ENCODE data around the gene C17orf75. TPM values are rescaled to one million over a fixed set of nuclear protein-coding genes. Genes with fewer than 3 reads are reported as not detected.

Gene C17orf75
- total RNA-seq, 1 experiment from 2014 or later: 22.5 TPM

DNA sequence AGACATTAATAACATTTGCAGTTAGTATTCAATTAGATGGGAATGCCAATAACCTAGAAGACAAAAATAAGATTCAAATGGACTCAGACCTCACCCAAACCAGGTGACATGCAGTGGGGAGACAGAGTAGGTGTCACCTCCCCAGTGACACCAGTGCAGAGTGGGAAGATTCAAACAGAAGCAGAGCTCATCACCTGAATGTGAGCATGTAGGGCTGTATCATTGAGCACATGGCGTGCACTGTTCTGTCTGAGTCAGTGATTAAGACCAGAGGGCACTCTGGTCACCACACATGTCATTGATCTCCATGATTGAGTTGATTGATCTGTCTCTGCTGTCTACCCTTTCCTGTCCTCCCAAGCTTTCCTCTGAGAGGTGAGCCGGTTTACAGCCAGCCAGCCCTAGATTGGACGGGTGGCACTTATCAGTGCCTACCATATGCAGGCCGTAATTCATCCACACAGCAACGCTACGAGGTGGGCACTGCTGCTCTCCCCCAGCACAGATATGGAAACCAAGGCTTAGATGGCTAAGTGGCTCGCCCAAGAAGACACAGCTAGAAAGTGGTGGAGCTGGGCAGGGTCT is 42.3 kb downstream of the C17orf75 start:
- H3K4me3 ChIP-seq (replicated peaks in 1 of 2; ENCODE audit: low read depth in 1 of 2, low read length in 2 of 2): no peak overlapping the region
- ChIA-PET CTCF (no interaction called here), RAD21 (ENCODE audit: low non-redundant PET in 1 of 2, low total read pairs in 2 of 2, uncharacterized antibody in 2 of 2, unreplicated experiment in 2 of 2) (no interaction called here), POLR2A (no interaction called here)
- no peak overlapping the region for H3K27ac ChIP-seq (ENCODE audit: low read depth, low read length)
- no peak overlapping the region for H3K9ac ChIP-seq (ENCODE audit: low read length)
- H3K9me3 ChIP-seq (ENCODE audit: control insufficient read depth in 1 of 2, insufficient read depth in 1 of 2, low read depth in 1 of 2, low read length in 2 of 2): no peaks in the 10 kb centered on the region
- no peaks in the 10 kb centered on the region for H3K27me3 ChIP-seq (ENCODE audit: insufficient read depth, low read length)
- H3K36me3 ChIP-seq (ENCODE audit: control insufficient read depth in 1 of 2, insufficient read depth in 2 of 2, low read length in 2 of 2): no peaks in the 10 kb centered on the region
- H2AFZ ChIP-seq (ENCODE audit: low read depth, low read length, poor library complexity, severe bottlenecking): no peak overlapping the region
- H3K9me2 ChIP-seq (ENCODE audit: insufficient read depth): no peaks in the 10 kb centered on the region
- ATAC-seq (no peak), DNase-seq (ENCODE audit: low read depth, low spot score) (no peak)
- no peaks in the 10 kb centered on the region for H4K20me1 ChIP-seq (ENCODE audit: insufficient read depth)
- H3K4me2 ChIP-seq (ENCODE audit: low read length): no peak overlapping the region
- no peaks in the 10 kb centered on the region for H3K4me1 ChIP-seq (ENCODE audit: control insufficient read depth in 1 of 2, insufficient read depth in 2 of 2, low read length in 2 of 2)
- no peaks in the 10 kb centered on the region for H3K79me2 ChIP-seq (ENCODE audit: insufficient read depth, low read length)
- TF ChIP-seq ZNF274 (IDR thresholded peaks at IDR 0.05; ENCODE audit: low read depth, low read length) (no peak), YY1 (IDR thresholded peaks at IDR 0.05; ENCODE audit: extremely low read depth, insufficient replicate concordance, low read depth, low read length) (no peak), CEBPB (IDR thresholded peaks at IDR 0.05; ENCODE audit: low read depth) (no peak)
- intact Hi-C loops (cut with micrococcal nuclease): no loop called here
- no TSS peak for BruUV-seq (replicated peaks)

- Histone ChIP-seq H3K9me2 (ENCODE audit: insufficient read depth) (no peaks in the 10 kb centered on the region), H3K4me1 (ENCODE audit: control insufficient read depth in 1 of 2, insufficient read depth in 2 of 2, low read length in 2 of 2) (no peaks in the 10 kb centered on the region), H2AFZ (ENCODE audit: low read depth, low read length, poor library complexity, severe bottlenecking) (no peak overlapping the region), H3K4me3 (replicated peaks in 1 of 2; ENCODE audit: low read depth in 1 of 2, low read length in 2 of 2) (no peak overlapping the region), H3K9ac (ENCODE audit: low read length) (no peak overlapping the region), H3K9me3 (ENCODE audit: control insufficient read depth in 1 of 2, insufficient read depth in 1 of 2, low read depth in 1 of 2, low read length in 2 of 2) (no peaks in the 10 kb centered on the region), H3K27ac (ENCODE audit: low read depth, low read length) (no peak overlapping the region), H3K79me2 (ENCODE audit: insufficient read depth, low read length) (no peaks in the 10 kb centered on the region), H3K27me3 (ENCODE audit: insufficient read depth, low read length) (no peaks in the 10 kb centered on the region), H4K20me1 (ENCODE audit: insufficient read depth) (no peaks in the 10 kb centered on the region), H3K4me2 (ENCODE audit: low read length) (no peak overlapping the region), H3K36me3 (ENCODE audit: control insufficient read depth in 1 of 2, insufficient read depth in 2 of 2, low read length in 2 of 2) (no peaks in the 10 kb centered on the region)
- intact Hi-C loops (cut with micrococcal nuclease): no loop called here
- DNase-seq (ENCODE audit: low read depth, low spot score) (no peak), ATAC-seq (no peak)
- ChIA-PET RAD21 (ENCODE audit: low non-redundant PET in 1 of 2, low total read pairs in 2 of 2, uncharacterized antibody in 2 of 2, unreplicated experiment in 2 of 2) (no interaction called here), POLR2A (no interaction called here), CTCF (no interaction called here)
- BruUV-seq (replicated peaks): no TSS peak
- no peak for TF ChIP-seq JUND (IDR thresholded peaks at IDR 0.05)
- no peak for TF ChIP-seq EGR1 (IDR thresholded peaks at IDR 0.05; ENCODE audit: low read depth)
- no peak for TF ChIP-seq POLR2A (IDR thresholded peaks at IDR 0.05; ENCODE audit: borderline replicate concordance, extremely low read depth, insufficient read depth, insufficient read length)
- TF ChIP-seq TCF7L2 (IDR thresholded peaks at IDR 0.05; ENCODE audit: borderline replicate concordance, extremely low read depth, insufficient read depth, insufficient read length): no peak
- TF ChIP-seq EZH2 (IDR thresholded peaks at IDR 0.05): no peak
- TF ChIP-seq, protein P1, sequence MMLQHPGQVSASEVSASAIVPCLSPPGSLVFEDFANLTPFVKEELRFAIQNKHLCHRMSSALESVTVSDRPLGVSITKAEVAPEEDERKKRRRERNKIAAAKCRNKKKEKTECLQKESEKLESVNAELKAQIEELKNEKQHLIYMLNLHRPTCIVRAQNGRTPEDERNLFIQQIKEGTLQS (IDR thresholded peaks at IDR 0.05): no peak
- no peak for TF ChIP-seq ZFX (IDR thresholded peaks at IDR 0.05)
- no peak for TF ChIP-seq CEBPB (IDR thresholded peaks at IDR 0.05; ENCODE audit: low read depth)
- TF ChIP-seq YY1 (IDR thresholded peaks at IDR 0.05; ENCODE audit: extremely low read depth, insufficient replicate concordance, low read depth, low read length): no peak
- TF ChIP-seq ELF1 (IDR thresholded peaks at IDR 0.05; ENCODE audit: borderline replicate concordance, low read depth): no peak
- TF ChIP-seq RAD21 (IDR thresholded peaks at IDR 0.05; ENCODE audit: low read depth): no peak
These were observed 43.0 kb downstream of the C17orf75 start for GRCh38 chr17:32298721-32299579.

Measured in HCT116 (cell line).